Fibroblast of lung (primary cell): ENCODE results near the gene LMO1. TPM values are rescaled to one million over a fixed set of nuclear protein-coding genes. Genes with fewer than 3 reads are reported as not detected.

Source experiments
- DNase-seq, 2 donors: peaks; one replicate each; pipeline versions ENCODE4 v3.0.0 to v3.0.0-alpha.2; 2010; ENCODE audit warnings: low read depth in 2 of 2
- H2AFZ ChIP-seq: 2 replicates; pipeline ENCODE4 v1.5.1; 2012; ENCODE audit warnings: low read length, control low read depth, inconsistent platforms
- H3K27ac ChIP-seq: 2 replicates; pipeline ENCODE4 v1.5.1; 2011; ENCODE audit warnings: low read length, control low read depth; ENCODE audit not compliant: insufficient read depth
- H3K27me3 ChIP-seq: 2 replicates; pipeline ENCODE4 v1.5.1; 2011; ENCODE audit warnings: mild to moderate bottlenecking, low read length; ENCODE audit not compliant: control insufficient read depth, insufficient read depth
- H3K36me3 ChIP-seq: 2 replicates; pipeline ENCODE4 v1.5.1; 2011; ENCODE audit warnings: low read length; ENCODE audit not compliant: control insufficient read depth, insufficient read depth
- H3K4me1 ChIP-seq: 2 replicates; pipeline ENCODE4 v1.5.1; 2011; ENCODE audit warnings: low read length; ENCODE audit not compliant: control insufficient read depth, insufficient read depth; ENCODE audit errors: extremely low read depth
- H3K4me2 ChIP-seq: 2 replicates; pipeline ENCODE4 v1.5.1; 2011; ENCODE audit warnings: low read length, control low read depth; ENCODE audit not compliant: insufficient read depth; ENCODE audit errors: extremely low read depth
- H3K4me3 ChIP-seq, 4 experiments: fragments of 200-600 bp in 1 of 4; sonication (generic) in 1 of 4; replicated peaks in 1 of 4; 2 replicates each; pipeline ENCODE4 v1.5.1; 2011 to 2016; ENCODE audit warnings: low read length in 4 of 4, low read depth in 3 of 4, mild to moderate bottlenecking in 3 of 4, control low read depth in 2 of 4, inconsistent platforms in 1 of 4, mixed read lengths in 1 of 4; ENCODE audit not compliant: insufficient read depth in 1 of 4; ENCODE audit errors: control extremely low read depth in 1 of 4
- H3K79me2 ChIP-seq: 2 replicates; pipeline ENCODE4 v1.5.1; 2012; ENCODE audit warnings: mild to moderate bottlenecking, low read length, inconsistent platforms; ENCODE audit not compliant: control insufficient read depth, insufficient read depth
- H3K9ac ChIP-seq: 2 replicates; pipeline ENCODE4 v1.5.1; 2011; ENCODE audit warnings: mild to moderate bottlenecking, low read length, control low read depth; ENCODE audit not compliant: insufficient read depth
- H3K9me3 ChIP-seq: 2 replicates; pipeline ENCODE4 v1.5.1; 2012; ENCODE audit warnings: low read depth, low read length; ENCODE audit not compliant: control insufficient read depth, insufficient read depth
- H4K20me1 ChIP-seq: 2 replicates; pipeline ENCODE4 v1.5.1; 2011; ENCODE audit warnings: low read length; ENCODE audit not compliant: control insufficient read depth, insufficient read depth; ENCODE audit errors: extremely low read depth
- EZH2 ChIP-seq: IDR thresholded peaks from 2 replicates; pipeline ENCODE4 v1.5.1; 2012; ENCODE audit warnings: low read length, control low read depth, mild to moderate bottlenecking; ENCODE audit errors: missing control alignments
- polyA plus RNA-seq, 2 donors: library from polyadenylated mRNA; depleted of rRNA in 1 of 2; stranded (reverse) in 1 of 2; unstranded in 1 of 2; fragments of >200 nt; gene quantifications; 2 replicates each; pipeline ENCODE4 v1.2.1, GENCODE V29; 2011 to 2012; ENCODE audit warnings: missing spikeins in 1 of 2
- total RNA-seq: library from RNA; depleted of rRNA; stranded (reverse); fragments of >200 nt; gene quantifications from 2 replicates; pipeline ENCODE4 v1.2.1, GENCODE V29; 2014
- TF ChIP-seq, protein P1 (sequence below), 2 donors: IDR thresholded peaks in 1 of 2; conservative IDR thresholded peaks in 1 of 2; 1 replicate in 1 of 2; 2 replicates in 1 of 2; pipeline ENCODE4 v1.5.1; 2011 to 2012; ENCODE audit warnings: low read length in 2 of 2, control low read depth in 1 of 2, inconsistent platforms in 1 of 2, low read depth in 1 of 2, mild to moderate bottlenecking in 1 of 2

The LMO1 gene
- total and polyA plus RNA-seq, 2 donors (not counting 1 experiment from before 2014, with no cell fraction given) = not detected

DNA sequence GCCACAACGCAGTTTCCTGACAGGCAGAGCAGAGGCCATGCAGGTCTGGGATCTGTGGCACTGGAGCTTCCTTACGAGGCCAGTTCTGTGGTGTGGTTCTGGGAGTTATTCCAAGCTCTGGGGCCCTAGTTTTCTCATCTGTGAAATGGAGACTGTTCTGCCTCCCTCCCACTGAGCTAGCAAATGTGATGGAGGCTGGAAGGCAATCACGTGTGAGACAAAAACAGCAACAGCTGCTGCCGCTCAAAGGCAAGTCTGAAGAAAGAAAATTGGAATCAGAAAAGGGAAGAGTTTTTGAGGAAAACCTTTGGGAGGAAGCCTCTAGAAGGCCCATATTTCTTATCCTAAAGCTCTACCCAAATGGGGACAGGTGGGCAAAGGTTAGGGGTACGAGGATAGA, 86.5 kb downstream of the LMO1 start:
- no peak overlapping the region for H3K4me3 ChIP-seq

More for the DNA sequence above, 86.5 kb downstream of the LMO1 start:
- H3K27ac ChIP-seq = no peak overlapping the region
- DNase-seq = no peak
- no peaks in the 10 kb centered on the region for H3K79me2 ChIP-seq
- H3K9ac ChIP-seq = no peak overlapping the region
- no peaks in the 10 kb centered on the region for H3K4me1 ChIP-seq
- no peaks in the 10 kb centered on the region for H4K20me1 ChIP-seq
- H3K4me2 ChIP-seq = no peak overlapping the region
- TF ChIP-seq EZH2 = no peak
- TF ChIP-seq, protein P1, sequence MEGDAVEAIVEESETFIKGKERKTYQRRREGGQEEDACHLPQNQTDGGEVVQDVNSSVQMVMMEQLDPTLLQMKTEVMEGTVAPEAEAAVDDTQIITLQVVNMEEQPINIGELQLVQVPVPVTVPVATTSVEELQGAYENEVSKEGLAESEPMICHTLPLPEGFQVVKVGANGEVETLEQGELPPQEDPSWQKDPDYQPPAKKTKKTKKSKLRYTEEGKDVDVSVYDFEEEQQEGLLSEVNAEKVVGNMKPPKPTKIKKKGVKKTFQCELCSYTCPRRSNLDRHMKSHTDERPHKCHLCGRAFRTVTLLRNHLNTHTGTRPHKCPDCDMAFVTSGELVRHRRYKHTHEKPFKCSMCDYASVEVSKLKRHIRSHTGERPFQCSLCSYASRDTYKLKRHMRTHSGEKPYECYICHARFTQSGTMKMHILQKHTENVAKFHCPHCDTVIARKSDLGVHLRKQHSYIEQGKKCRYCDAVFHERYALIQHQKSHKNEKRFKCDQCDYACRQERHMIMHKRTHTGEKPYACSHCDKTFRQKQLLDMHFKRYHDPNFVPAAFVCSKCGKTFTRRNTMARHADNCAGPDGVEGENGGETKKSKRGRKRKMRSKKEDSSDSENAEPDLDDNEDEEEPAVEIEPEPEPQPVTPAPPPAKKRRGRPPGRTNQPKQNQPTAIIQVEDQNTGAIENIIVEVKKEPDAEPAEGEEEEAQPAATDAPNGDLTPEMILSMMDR (conservative IDR thresholded peaks at IDR 0.05 in 1 of 2, IDR thresholded peaks at IDR 0.05 in 1 of 2; ENCODE audit: low read depth in 1 of 2, low read length in 2 of 2) = no peak
- H3K9me3 ChIP-seq = no peaks in the 10 kb centered on the region
- peaks cover 3% of the 10 kb centered on the region for H3K27me3 ChIP-seq
- H2AFZ ChIP-seq = no peak overlapping the region
- H3K36me3 ChIP-seq = no peaks in the 10 kb centered on the region

Other genes with a start within 250 kb of the LMO1 start
- gene TUB, start 182.7 kb downstream of the LMO1 start, total RNA-seq = 9.6 and 10.3 TPM in 2 replicates
- 5.7 and 10.4 TPM in 2 replicates for gene TUB, start 182.7 kb downstream of the LMO1 start, polyA plus RNA-seq
- not detected in 2 replicates for gene RIC3, start 94.9 kb downstream of the LMO1 start, total RNA-seq
- gene RIC3, start 94.9 kb downstream of the LMO1 start, polyA plus RNA-seq = not detected in 2 replicates